Nephron (organoid): ENCODE data around the gene CBX4.

Experiments used
- H3K27ac Mint-ChIP-seq, 3 experiments: 2 replicates each; pipeline ENCODE4 v1.8.0; 2020; ENCODE audit warnings: mixed read lengths in 3 of 3, mild to moderate bottlenecking in 2 of 3, moderate library complexity in 1 of 3
- H3K27me3 Mint-ChIP-seq: 2 replicates; pipeline ENCODE4 v1.8.0; 2021; ENCODE audit warnings: low read depth, mild to moderate bottlenecking, moderate library complexity, mixed read lengths
- H3K36me3 Mint-ChIP-seq: 2 replicates; pipeline ENCODE4 v1.8.0; 2020; ENCODE audit warnings: low read depth, mixed read lengths
- H3K4me1 Mint-ChIP-seq: 2 replicates; pipeline ENCODE4 v1.8.0; 2020; ENCODE audit warnings: mixed read lengths
- H3K4me3 Mint-ChIP-seq, 3 experiments: 2 replicates each; pipeline ENCODE4 v1.8.0; 2020; ENCODE audit warnings: mild to moderate bottlenecking in 3 of 3, mixed read lengths in 3 of 3, moderate library complexity in 2 of 3
- H3K9me3 Mint-ChIP-seq: 2 replicates; pipeline ENCODE4 v1.8.0; 2020; ENCODE audit warnings: mixed read lengths
- TF ChIP-seq, protein P1 (sequence below), 3 experiments: fragments of 200-600 bp; sonication (generic); IDR thresholded peaks; one replicate each; pipeline ENCODE4 v1.5.0; 2021; ENCODE audit warnings: antibody characterized with exemption in 3 of 3; ENCODE audit not compliant: unreplicated experiment in 3 of 3

Gene CBX4

DNA sequence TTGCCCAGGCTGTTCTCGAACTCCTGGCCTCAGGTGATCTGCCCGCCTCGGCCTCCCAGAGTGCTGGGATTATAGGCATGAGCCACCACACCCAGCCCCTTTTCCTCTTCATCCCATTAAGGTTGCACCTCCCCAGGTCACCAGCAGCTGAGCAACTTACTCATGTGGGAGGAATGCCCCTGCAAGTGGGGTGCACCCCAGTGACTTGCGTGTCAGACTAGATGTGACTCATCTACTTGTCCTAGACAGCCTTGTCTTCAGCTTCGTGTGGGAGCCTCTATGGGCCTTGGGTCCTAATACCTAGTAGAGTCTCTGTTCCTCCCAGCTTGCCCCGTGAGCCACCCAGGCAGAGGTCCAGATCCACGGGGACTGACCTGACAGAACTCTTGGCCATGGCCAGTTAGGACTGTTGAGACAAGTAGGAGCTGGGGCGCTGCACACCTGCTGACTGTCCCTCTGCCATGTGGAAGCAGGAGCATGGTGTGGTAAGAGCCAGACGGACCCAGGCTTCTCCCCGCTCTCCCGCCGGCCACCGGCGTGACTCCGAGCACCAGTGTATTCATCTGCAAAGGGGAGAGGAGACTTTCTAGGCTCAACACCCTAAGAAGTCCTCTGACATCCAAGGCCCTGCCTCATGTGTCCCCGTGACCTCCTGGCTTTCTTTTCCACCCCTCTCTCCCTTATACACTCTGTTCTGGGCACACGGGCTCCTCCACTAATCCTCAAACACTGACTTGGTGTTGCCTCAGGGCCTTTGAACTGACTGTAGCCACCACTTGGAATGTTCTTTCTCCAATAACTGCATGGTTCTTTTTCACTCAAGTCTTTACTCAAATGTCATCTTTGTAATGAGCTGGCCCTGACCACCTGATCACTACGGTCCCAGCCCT, 11.6 kb upstream of the CBX4 start:
- Mint-ChIP-seq H3K27ac (peak overlapping the region in 1 of 3 experiments; percentile 75), H3K27me3 (peaks cover 37% of the 10 kb centered on the region), H3K36me3 (no peaks in the 10 kb centered on the region), H3K4me1 (peaks cover 13% of the 10 kb centered on the region), H3K4me3 (no peak overlapping the region), H3K9me3 (no peaks in the 10 kb centered on the region)
- TF ChIP-seq, protein P1, sequence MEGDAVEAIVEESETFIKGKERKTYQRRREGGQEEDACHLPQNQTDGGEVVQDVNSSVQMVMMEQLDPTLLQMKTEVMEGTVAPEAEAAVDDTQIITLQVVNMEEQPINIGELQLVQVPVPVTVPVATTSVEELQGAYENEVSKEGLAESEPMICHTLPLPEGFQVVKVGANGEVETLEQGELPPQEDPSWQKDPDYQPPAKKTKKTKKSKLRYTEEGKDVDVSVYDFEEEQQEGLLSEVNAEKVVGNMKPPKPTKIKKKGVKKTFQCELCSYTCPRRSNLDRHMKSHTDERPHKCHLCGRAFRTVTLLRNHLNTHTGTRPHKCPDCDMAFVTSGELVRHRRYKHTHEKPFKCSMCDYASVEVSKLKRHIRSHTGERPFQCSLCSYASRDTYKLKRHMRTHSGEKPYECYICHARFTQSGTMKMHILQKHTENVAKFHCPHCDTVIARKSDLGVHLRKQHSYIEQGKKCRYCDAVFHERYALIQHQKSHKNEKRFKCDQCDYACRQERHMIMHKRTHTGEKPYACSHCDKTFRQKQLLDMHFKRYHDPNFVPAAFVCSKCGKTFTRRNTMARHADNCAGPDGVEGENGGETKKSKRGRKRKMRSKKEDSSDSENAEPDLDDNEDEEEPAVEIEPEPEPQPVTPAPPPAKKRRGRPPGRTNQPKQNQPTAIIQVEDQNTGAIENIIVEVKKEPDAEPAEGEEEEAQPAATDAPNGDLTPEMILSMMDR (IDR thresholded peaks at IDR 0.05; ENCODE audit: unreplicated experiment in 3 of 3), result no peak

DNA sequence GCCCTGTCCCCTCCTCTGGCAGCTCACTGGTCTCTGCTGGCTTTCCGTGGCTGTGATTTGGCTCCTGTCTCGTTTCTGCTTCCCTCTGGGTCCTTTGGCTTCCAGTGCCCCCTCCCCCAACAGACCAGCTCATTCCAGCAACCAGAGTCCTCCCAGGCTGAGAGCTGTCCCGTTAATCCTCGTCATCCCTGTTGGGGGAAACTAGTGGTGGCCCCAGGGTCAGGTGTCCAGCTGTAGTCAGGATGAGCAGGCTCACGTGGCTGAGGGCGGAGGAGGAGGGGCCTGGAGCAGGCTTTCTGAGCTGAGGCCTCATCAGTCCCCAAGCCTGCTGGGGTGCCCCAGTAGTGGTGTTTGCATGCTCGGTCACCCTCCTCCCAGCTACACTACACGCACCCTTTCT, 10.7 kb upstream of the CBX4 start:
- Mint-ChIP-seq H3K36me3 (no peaks in the 10 kb centered on the region), H3K9me3 (no peaks in the 10 kb centered on the region), H3K27ac (peak overlapping the region in 1 of 3 experiments; percentile 2), H3K27me3 (peaks cover 45% of the 10 kb centered on the region), H3K4me1 (peaks cover 22% of the 10 kb centered on the region), H3K4me3 (no peak overlapping the region)
- TF ChIP-seq, protein P1 (IDR thresholded peaks at IDR 0.05; ENCODE audit: unreplicated experiment in 3 of 3), result no peak

DNA sequence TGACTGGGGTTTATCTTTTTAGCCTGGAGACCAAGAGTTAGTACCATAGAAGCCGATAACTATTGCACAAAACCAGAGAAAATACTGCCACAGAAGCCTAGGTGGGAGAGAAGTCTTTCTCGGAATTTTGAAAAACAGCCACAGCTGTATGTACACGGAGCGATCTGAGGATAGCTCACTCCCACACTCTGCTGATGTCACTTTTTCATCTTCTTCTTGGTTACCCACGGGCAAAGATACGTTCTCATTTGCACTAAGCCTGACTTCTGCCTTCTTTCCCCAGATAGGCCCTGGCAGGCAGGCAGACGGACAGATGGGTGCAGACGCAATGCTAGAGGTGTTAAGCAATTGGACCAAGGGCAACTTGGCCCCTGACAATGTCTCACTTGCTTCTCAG, 9.1 kb upstream of the CBX4 start:
- peaks cover 22% of the 10 kb centered on the region for H3K4me1 Mint-ChIP-seq
- peaks cover 47% of the 10 kb centered on the region for H3K27me3 Mint-ChIP-seq
- H3K4me3 Mint-ChIP-seq, result peak overlapping the region in 2 of 3 experiments; percentile 19 to 44
- TF ChIP-seq, protein P1 (IDR thresholded peaks at IDR 0.05; ENCODE audit: unreplicated experiment in 3 of 3), result no peak
- H3K36me3 Mint-ChIP-seq, result no peaks in the 10 kb centered on the region
- H3K9me3 Mint-ChIP-seq, result no peaks in the 10 kb centered on the region
- peak overlapping the region in 1 of 3 experiments; percentile 23 for H3K27ac Mint-ChIP-seq

DNA sequence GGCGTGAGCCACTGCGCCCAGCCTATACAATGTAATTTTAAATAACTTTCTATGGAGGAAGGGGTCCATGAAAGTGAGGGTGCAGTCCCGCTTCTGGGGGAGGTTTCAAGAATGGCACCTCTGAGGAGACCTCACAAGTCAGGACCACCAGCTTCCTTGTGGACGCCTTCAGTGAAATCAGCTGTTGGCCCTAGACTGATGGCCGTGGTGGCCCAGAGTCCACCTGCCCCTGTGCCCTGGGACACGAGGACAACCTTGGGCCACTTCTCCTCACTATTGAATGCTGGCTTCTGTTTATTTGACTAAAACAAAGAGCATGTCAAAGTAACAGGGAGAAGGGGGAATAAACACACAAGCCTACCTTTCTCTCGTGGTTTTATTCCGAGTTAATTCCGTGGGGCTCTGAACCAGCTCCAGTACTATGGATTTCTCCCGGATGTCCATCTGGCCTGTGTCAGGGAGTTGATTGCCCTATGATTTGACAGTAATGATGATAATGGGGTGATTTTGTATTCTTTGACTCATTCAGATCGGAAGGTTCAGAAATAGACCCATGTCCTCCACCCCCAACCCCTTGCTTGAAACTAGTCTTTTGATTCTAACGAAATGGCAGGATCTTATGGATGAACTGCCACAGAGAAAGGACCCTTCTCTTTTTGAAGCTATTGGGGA, 8.6 kb upstream of the CBX4 start:
- Mint-ChIP-seq H3K4me3 (peak overlapping the region in 1 of 3 experiments; percentile 44), H3K9me3 (no peaks in the 10 kb centered on the region), H3K27me3 (peaks cover 52% of the 10 kb centered on the region), H3K27ac (peak overlapping the region in 1 of 3 experiments; percentile 23), H3K4me1 (peaks cover 24% of the 10 kb centered on the region), H3K36me3 (no peaks in the 10 kb centered on the region)
- TF ChIP-seq, protein P1 (IDR thresholded peaks at IDR 0.05; ENCODE audit: unreplicated experiment in 3 of 3), result no peak

DNA sequence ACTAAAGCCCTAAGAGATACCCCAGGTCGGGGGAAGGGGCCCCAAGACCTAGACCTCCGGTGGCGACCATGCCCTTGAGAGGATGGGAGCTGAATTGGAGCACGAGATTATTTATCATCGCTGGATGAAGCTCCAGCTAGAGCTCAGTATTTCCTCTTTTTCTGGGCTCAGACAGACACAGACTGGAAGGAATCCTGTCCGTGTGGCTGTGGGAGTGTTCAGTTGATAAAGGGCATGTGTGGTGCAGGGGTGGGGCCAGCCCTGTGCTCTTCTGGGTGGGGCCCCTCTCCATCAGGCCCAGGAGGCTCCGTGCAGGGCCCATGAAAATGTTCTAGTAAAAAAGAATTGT, 6.3 kb upstream of the CBX4 start:
- Mint-ChIP-seq H3K27me3 (peaks cover 66% of the 10 kb centered on the region), H3K27ac (peak overlapping the region; percentile 58 to 78 (median 70)), H3K36me3 (no peaks in the 10 kb centered on the region), H3K4me3 (peak overlapping the region; percentile 80 to 84 (median 84)), H3K9me3 (no peaks in the 10 kb centered on the region), H3K4me1 (peaks cover 27% of the 10 kb centered on the region)
- TF ChIP-seq, protein P1 (IDR thresholded peaks at IDR 0.05; ENCODE audit: unreplicated experiment in 3 of 3), result no peak
